Heart left ventricle (tissue), 16 donors: ENCODE data around the gene ALDH18A1. TPM values are rescaled to one million over a fixed set of nuclear protein-coding genes. Genes with fewer than 3 reads are reported as not detected.

ENCODE experiments used
- ATAC-seq, 4 donors: fragments of 200-7000 bp; cut with Tn5 transposase; one replicate each; pipeline ENCODE4 v1.9.1; 2020 to 2022; ENCODE audit warnings: moderate library complexity in 4 of 4, mild to moderate bottlenecking in 3 of 4, moderate number of reproducible peaks in 1 of 4
- DNase-seq, 5 donors: peaks; one replicate each; pipeline ENCODE4 v3.0.0-alpha.2; 2020
- H3K27ac ChIP-seq, 12 donors: fragments of 200-600 bp; sonication (generic) in 4 of 12; one replicate each; pipeline versions ENCODE4 v1.5.0 to v1.8.0; 2016 to 2022; ENCODE audit warnings: mild to moderate bottlenecking in 2 of 12
- H3K27me3 ChIP-seq, 9 donors: fragments of 200-600 bp; sonication (generic) in 2 of 9; one replicate each; pipeline versions ENCODE4 v1.5.1 to v1.8.0; 2016 to 2022; ENCODE audit warnings: mild to moderate bottlenecking in 3 of 9
- H3K36me3 ChIP-seq, 9 donors: fragments of 200-600 bp; sonication (generic) in 2 of 9; one replicate each; pipeline versions ENCODE4 v1.5.0 to v1.8.0; 2018 to 2022; ENCODE audit warnings: mild to moderate bottlenecking in 2 of 9
- H3K4me1 ChIP-seq, 12 donors: fragments of 200-600 bp; sonication (generic) in 4 of 12; one replicate each; pipeline versions ENCODE4 v1.5.0 to v1.8.0; 2016 to 2022; ENCODE audit warnings: mild to moderate bottlenecking in 3 of 12
- H3K4me3 ChIP-seq, 12 donors: fragments of 200-600 bp; sonication (generic) in 4 of 12; one replicate each; pipeline versions ENCODE4 v1.5.0 to v1.8.0; 2017 to 2022; ENCODE audit warnings: mild to moderate bottlenecking in 9 of 12, moderate library complexity in 4 of 12
- H3K9me3 ChIP-seq, 12 donors: fragments of 200-600 bp; sonication (generic) in 4 of 12; one replicate each; pipeline versions ENCODE4 v1.5.0 to v1.8.0; 2016 to 2022; ENCODE audit warnings: mild to moderate bottlenecking in 1 of 12
- CTCF ChIP-seq, 12 donors: fragments of 200-600 bp; sonication (generic) in 4 of 12; IDR thresholded peaks; one replicate each; pipeline versions ENCODE4 v1.5.0 to v1.8.0; 2018 to 2022; ENCODE audit warnings: antibody characterized with exemption in 12 of 12, mild to moderate bottlenecking in 5 of 12
- POLR2A ChIP-seq, 2 donors: fragments of 450-650 bp; IDR thresholded peaks; one replicate each; pipeline ENCODE4 v1.6.1; 2017; ENCODE audit warnings: antibody characterized with exemption in 2 of 2, mild to moderate bottlenecking in 2 of 2, moderate library complexity in 2 of 2
- WGBS, 4 donors: extraction: QIAGEN DNeasy Blood & Tissue Kit in 2 of 4; methylation state at CpG; one replicate each; pipeline versions ENCODE4 v1.1.5 to v1.1.7; 2013 to 2018; 5-methylcytosine and 5-hydroxymethylcytosine counted together
- intact Hi-C, 10 donors: fragments of 100-400 bp; cut with DNase I; formaldehyde crosslinking; loops; one replicate each; pipeline versions ENCODE4 v1.11.1 to v1.14.2; 2022
- polyA plus RNA-seq, 2 donors: library from polyadenylated mRNA; stranded (reverse); fragments of 200-250 nt; gene quantifications; one replicate each; pipeline ENCODE4 v1.2.3, GENCODE V29; 2013
- total RNA-seq, 9 donors: library from RNA; depleted of rRNA in 2 of 9; stranded (reverse); fragments of >200 nt in 2 of 9; fragmentation: NEBNext Ultra II Directional in 3 of 9; extraction: Animal tissue kit (Norgen Biotek cat#: 25700) in 3 of 9; gene quantifications; one replicate each; pipeline versions ENCODE4 v1.1.0 to v1.2.4, GENCODE V29; 2016 to 2023
- donor health status: ischemic (EF 13 %, LVEDD 7.1; RV severe dilation, severe dysfunction).
- donor health status: healthy with polysubstance abuse.
- donor health status: DM: no; HTN: yes; CAD: no.
- donor health status: DM: no; HTN: no; CAD: no.
- donor health status: ischemic (EF 25% LVEDD 6.9; RV normal size, moderate dysfunction).
- donor health status: ischemic (EF 25% LVEDD 5.7; RV mildly dilated, moderate dysfunction).
- donor health status: healthy.
- donor health status: DM: yes; HTN: yes; CAD: no.
- donor health status: ischemic (EF 35%, LVEDD 5.7; RV mildly dilated, moderate dysfunction).
- donor health status: nonischemic (EF 11% LVEDD 7.7; RV severe dilation, severe dysfunction).
- donor health status: DM: yes; HTN: yes; CAD: no.
- donor health status: PGD.
- donor health status: ischemic (EF 29% LVEDD 5.4; RV normal size, mild dysfunction).
- donor health status: nonischemic (EF 23%, LVEDD 6.1; RV moderate dilation, normal function).

Gene ALDH18A1
- total and polyA plus RNA-seq, 11 donors = 4.2 to 25.9 (median 12.5) TPM

DNA sequence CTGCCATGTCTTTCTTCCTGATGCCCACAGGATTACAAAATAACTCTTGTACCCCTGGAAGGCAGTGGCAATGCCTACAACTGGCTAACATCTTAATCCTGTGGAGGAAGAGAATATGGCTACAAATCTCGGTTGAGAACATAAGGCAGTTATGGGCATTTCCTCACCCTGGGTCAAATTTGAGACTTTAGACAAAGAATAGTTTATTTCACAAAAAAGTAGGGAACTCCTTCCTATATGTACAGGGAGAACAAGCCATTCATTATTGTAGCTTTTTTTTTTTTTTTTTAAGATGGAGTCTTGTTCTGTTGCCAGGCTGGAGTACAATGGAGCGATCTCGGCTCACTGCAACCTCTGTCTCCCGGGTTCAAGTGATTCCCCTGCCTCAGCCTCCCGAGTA lies 2.6 kb downstream of the ALDH18A1 start:
- Histone ChIP-seq H3K27me3 (no peaks in the 10 kb centered on the region), H3K9me3 (peaks cover 0 to 6% (median 0%) of the 10 kb centered on the region in 12 donors), H3K27ac (no peak overlapping the region), H3K4me3 (no peak overlapping the region), H3K36me3 (peaks cover 0 to 39% (median 29%) of the 10 kb centered on the region in 9 donors), H3K4me1 (peaks cover 0 to 20% (median 10%) of the 10 kb centered on the region in 12 donors)
- ATAC-seq (no peak), DNase-seq (no peak)
- TF ChIP-seq CTCF (IDR thresholded peaks at IDR 0.05) (no peak), POLR2A (IDR thresholded peaks at IDR 0.05) (no peak)
- WGBS, 4 donors = 89 to 93% (median 93%) methylated on average over 5 of the region's 5 CpGs
- intact Hi-C loops = no loop called here

- peaks cover 0 to 6% (median 0%) of the 10 kb centered on the region in 12 donors for H3K9me3 ChIP-seq
- peaks cover 0 to 15% (median 8%) of the 10 kb centered on the region in 12 donors for H3K4me1 ChIP-seq
- H3K27ac ChIP-seq = no peak overlapping the region
- no peaks in the 10 kb centered on the region for H3K27me3 ChIP-seq
- intact Hi-C loops = no loop called here
- DNase-seq (no peak), ATAC-seq (no peak)
- TF ChIP-seq CTCF (IDR thresholded peaks at IDR 0.05) = no peak
- TF ChIP-seq POLR2A (IDR thresholded peaks at IDR 0.05) = no peak
- H3K4me3 ChIP-seq = no peak overlapping the region
- WGBS, 4 donors = 88 to 100% (median 94%) methylated on average over 1 of the region's 1 CpG
- H3K36me3 ChIP-seq = peaks cover 0 to 62% (median 41%) of the 10 kb centered on the region in 9 donors
Observed at GRCh38 chr10:95651346-95652060, 5.0 kb downstream of the ALDH18A1 start.

- H3K9me3 ChIP-seq = peaks cover 0 to 6% (median 0%) of the 10 kb centered on the region in 12 donors
- intact Hi-C loops = no loop called here
- ATAC-seq (no peak), DNase-seq (no peak)
- WGBS, 4 donors = 72 to 86% (median 77%) methylated on average over 2 of the region's 2 CpGs
- H3K36me3 ChIP-seq = peaks cover 0 to 74% (median 49%) of the 10 kb centered on the region in 9 donors
- H3K27me3 ChIP-seq = no peaks in the 10 kb centered on the region
- no peak overlapping the region for H3K4me3 ChIP-seq
- H3K4me1 ChIP-seq = peaks cover 0 to 4% (median under 1%) of the 10 kb centered on the region in 12 donors
- H3K27ac ChIP-seq = no peak overlapping the region
- TF ChIP-seq POLR2A (IDR thresholded peaks at IDR 0.05) (no peak), CTCF (IDR thresholded peaks at IDR 0.05) (no peak)
Observed at GRCh38 chr10:95650232-95650631, 6.3 kb downstream of the ALDH18A1 start.

DNA sequence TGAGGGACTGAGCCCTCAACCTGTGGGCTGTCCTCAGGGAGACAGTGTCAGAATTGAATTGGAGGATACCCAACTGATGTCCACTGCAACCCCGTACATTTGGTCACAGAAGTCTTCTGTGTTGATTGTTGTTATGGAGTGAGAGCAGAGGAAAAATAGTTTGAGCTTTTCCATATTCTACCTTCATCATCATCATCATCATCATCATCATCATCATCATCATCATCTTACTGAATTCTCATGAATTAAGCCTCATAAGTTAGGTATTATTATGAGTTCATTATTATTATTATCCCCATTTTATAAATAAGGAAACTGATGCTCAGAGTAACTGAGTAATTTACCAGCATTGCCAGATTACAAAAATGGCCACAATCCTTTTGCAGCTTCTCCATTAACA lies 8.4 kb downstream of the ALDH18A1 start:
- TF ChIP-seq CTCF (IDR thresholded peaks at IDR 0.05) (no peak), POLR2A (IDR thresholded peaks at IDR 0.05) (no peak)
- H3K27ac ChIP-seq = no peak overlapping the region
- H3K9me3 ChIP-seq = peaks cover 0 to 6% (median 0%) of the 10 kb centered on the region in 12 donors
- no peak for DNase-seq
- 94 to 100% (median 99%) methylated on average over 1 of the region's 1 CpG for WGBS, 4 donors
- no peak for ATAC-seq
- H3K27me3 ChIP-seq = no peaks in the 10 kb centered on the region
- no peaks in the 10 kb centered on the region for H3K4me1 ChIP-seq
- intact Hi-C loops = no loop called here
- H3K4me3 ChIP-seq = no peak overlapping the region
- peaks cover 0 to 77% (median 49%) of the 10 kb centered on the region in 9 donors for H3K36me3 ChIP-seq
